Gastrocnemius medialis (tissue), 4 donors: Measurements from ENCODE around the gene ADAMTS2. TPM values are rescaled to one million over a fixed set of nuclear protein-coding genes. Genes with fewer than 3 reads are reported as not detected.

Experiments
- ATAC-seq, 2 donors: fragments of 150-250 bp; one replicate each; pipeline ENCODE4 v1.9.1; 2016
- DNase-seq, 2 donors: peaks; one replicate each; pipeline ENCODE4 v3.0.0-alpha.2; 2019
- H3K27ac ChIP-seq, 4 donors: fragments of 200-600 bp; sonication (generic); 1 replicate in 1 of 4; 2 replicates in 3 of 4; pipeline ENCODE4 v1.5.1; 2016 to 2018; ENCODE audit warnings: mild to moderate bottlenecking in 2 of 4, moderate library complexity in 1 of 4
- H3K27me3 ChIP-seq, 3 donors: fragments of 200-600 bp; sonication (generic) in 2 of 3; 1 replicate in 1 of 3; 2 replicates in 2 of 3; pipeline versions ENCODE4 v1.5.1 to v1.6.0; 2016 to 2019; ENCODE audit warnings: mild to moderate bottlenecking in 1 of 3, moderate library complexity in 1 of 3
- H3K36me3 ChIP-seq, 2 donors: fragments of 200-600 bp; sonication (generic) in 1 of 2; one replicate each; pipeline ENCODE4 v1.5.1; 2017 to 2018
- H3K4me1 ChIP-seq, 2 donors: fragments of 200-600 bp; sonication (generic) in 1 of 2; one replicate each; pipeline ENCODE4 v1.5.1; 2016 to 2017; ENCODE audit warnings: mild to moderate bottlenecking in 2 of 2
- H3K4me3 ChIP-seq, 4 donors: fragments of 200-600 bp; sonication (generic) in 3 of 4; 1 replicate in 1 of 4; 2 replicates in 3 of 4; pipeline ENCODE4 v1.5.1; 2016 to 2019; ENCODE audit warnings: mild to moderate bottlenecking in 2 of 4
- H3K9me3 ChIP-seq, 3 donors: fragments of 200-600 bp; sonication (generic) in 2 of 3; 1 replicate in 1 of 3; 2 replicates in 2 of 3; pipeline ENCODE4 v1.5.1; 2016 to 2019
- POLR2A ChIP-seq, 2 donors: fragments of 450-650 bp; IDR thresholded peaks; one replicate each; pipeline ENCODE4 v1.6.1; 2017; ENCODE audit warnings: antibody characterized with exemption in 2 of 2, mild to moderate bottlenecking in 2 of 2, moderate library complexity in 2 of 2
- in situ Hi-C, 4 donors: fragments of 200-750 bp; cut with MboI; loops; one replicate each; pipeline versions ENCODE4 v1.15.0 to v1.8.0; 2017; ENCODE audit warnings: low sequenced_read_pairs in 4 of 4
- intact Hi-C: fragments of 100-400 bp; cut with DNase I; formaldehyde crosslinking; loops from one replicate; pipeline ENCODE4 v1.15.1; 2023; ENCODE audit warnings: low total_unique reads
- total RNA-seq, 4 donors: library from RNA; depleted of rRNA; stranded (reverse); fragments of >200 nt; gene quantifications; one replicate each; pipeline versions ENCODE4 v1.1.0 to v1.2.3, GENCODE V29; 2016
- TF ChIP-seq, protein P1 (sequence below), 5 experiments: fragments of 450-650 bp in 3 of 5; fragments of 200-600 bp in 2 of 5; sonication (generic) in 2 of 5; IDR thresholded peaks in 4 of 5; conservative IDR thresholded peaks in 1 of 5; 1 replicate in 4 of 5; 2 replicates in 1 of 5; pipeline ENCODE4 v1.5.1; 2016 to 2019; ENCODE audit warnings: antibody characterized with exemption in 5 of 5, mild to moderate bottlenecking in 3 of 5, moderate library complexity in 3 of 5

Gene ADAMTS2
- total RNA-seq, 4 donors from 2014 or later: 0.78 to 3.8 (median 2.0) TPM

DNA sequence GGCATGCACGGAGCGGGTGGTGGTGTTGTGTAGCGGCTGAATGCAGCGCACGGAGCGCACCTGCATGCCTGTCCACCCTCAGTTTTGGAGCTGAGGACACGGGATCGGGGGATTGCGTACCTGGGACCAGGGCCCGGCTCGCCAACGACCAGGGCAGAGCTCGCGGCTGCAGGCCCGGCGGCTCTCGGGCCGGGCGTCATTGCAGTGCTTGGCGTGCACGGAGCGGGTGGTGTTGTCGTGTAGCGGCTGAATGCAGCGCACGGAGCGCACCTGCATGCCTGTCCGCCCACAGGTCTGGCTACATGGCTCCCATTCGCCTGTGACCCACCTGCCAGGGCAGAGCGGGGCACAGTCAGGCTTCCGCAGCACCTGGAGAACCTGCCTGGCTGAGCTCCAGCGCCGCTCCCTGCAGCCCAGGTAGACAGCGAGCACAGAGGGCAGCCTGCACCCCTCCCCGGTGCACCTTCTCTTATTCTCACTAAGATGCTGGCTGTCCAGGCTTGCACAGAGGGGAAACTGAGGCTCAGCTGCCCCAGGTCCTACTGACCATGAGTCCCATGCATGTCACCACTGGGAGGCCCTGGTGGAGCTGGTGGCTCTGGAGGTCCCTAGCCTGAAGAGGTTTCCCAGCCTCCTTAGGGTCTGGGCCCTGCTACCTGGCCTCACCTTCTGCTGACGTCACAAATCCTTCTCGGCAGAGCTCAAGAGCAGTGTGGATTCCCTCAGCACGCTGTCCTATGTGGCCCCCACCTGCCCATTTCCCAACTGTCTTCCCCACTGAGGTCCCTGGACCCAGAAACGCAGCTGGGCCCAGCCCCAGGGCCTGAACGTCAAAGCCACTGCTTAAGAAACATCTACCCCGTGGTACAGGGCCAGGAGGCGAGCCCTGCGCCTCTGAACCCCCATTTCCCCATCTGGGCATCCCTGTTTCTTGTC is 220.1 kb downstream of the ADAMTS2 start:
- DNase-seq (no peak), ATAC-seq (no peak)
- H3K4me3 ChIP-seq: no peak overlapping the region
- in situ Hi-C loops: no loop called here
- H3K27ac ChIP-seq: no peak overlapping the region
- H3K9me3 ChIP-seq: no peaks in the 10 kb centered on the region
- no peaks in the 10 kb centered on the region for H3K36me3 ChIP-seq
- no peaks in the 10 kb centered on the region for H3K4me1 ChIP-seq
- intact Hi-C loops: no loop called here
- TF ChIP-seq, protein P1, sequence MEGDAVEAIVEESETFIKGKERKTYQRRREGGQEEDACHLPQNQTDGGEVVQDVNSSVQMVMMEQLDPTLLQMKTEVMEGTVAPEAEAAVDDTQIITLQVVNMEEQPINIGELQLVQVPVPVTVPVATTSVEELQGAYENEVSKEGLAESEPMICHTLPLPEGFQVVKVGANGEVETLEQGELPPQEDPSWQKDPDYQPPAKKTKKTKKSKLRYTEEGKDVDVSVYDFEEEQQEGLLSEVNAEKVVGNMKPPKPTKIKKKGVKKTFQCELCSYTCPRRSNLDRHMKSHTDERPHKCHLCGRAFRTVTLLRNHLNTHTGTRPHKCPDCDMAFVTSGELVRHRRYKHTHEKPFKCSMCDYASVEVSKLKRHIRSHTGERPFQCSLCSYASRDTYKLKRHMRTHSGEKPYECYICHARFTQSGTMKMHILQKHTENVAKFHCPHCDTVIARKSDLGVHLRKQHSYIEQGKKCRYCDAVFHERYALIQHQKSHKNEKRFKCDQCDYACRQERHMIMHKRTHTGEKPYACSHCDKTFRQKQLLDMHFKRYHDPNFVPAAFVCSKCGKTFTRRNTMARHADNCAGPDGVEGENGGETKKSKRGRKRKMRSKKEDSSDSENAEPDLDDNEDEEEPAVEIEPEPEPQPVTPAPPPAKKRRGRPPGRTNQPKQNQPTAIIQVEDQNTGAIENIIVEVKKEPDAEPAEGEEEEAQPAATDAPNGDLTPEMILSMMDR (IDR thresholded peaks at IDR 0.05 in 4 of 5, conservative IDR thresholded peaks at IDR 0.05 in 1 of 5): no peak
- TF ChIP-seq POLR2A (IDR thresholded peaks at IDR 0.05): no peak
- no peaks in the 10 kb centered on the region for H3K27me3 ChIP-seq

DNA sequence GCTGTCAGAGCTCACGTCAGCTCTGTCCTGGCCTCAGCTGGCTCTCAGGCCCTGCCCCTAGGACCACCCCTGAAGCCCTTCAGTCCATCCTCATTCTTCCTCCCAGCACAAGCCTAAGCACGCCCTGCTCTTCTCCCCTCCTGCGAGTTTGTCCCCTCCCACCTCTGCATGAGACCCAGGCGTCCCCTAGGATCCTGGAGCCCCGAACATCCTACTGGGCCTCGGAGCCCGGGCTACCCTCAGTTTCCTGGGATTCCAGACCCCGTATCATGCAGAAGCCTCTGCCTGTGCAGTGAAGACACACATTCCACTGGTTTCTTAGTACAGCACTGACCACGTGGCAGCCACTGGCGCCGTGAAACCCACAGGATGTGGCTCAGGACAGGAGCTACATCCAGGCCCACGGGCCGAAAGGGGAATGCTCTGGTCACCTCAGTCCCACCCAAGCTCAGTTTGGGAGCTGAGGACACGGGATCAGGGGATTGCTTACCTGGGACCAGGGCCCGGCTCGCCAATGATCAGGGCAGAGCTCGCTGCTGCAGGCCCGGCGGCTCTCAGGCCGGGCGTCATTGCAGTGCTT is 220.9 kb downstream of the ADAMTS2 start:
- H3K27me3 ChIP-seq: no peaks in the 10 kb centered on the region
- TF ChIP-seq POLR2A (IDR thresholded peaks at IDR 0.05): no peak
- TF ChIP-seq, protein P1 (IDR thresholded peaks at IDR 0.05 in 4 of 5, conservative IDR thresholded peaks at IDR 0.05 in 1 of 5): no peak
- H3K36me3 ChIP-seq: no peaks in the 10 kb centered on the region
- H3K4me1 ChIP-seq: no peaks in the 10 kb centered on the region
- intact Hi-C loops (no loop called here), in situ Hi-C loops (no loop called here)
- no peak for DNase-seq
- no peak overlapping the region for H3K4me3 ChIP-seq
- H3K9me3 ChIP-seq: no peaks in the 10 kb centered on the region
- no peak overlapping the region for H3K27ac ChIP-seq
- no peak for ATAC-seq

DNA sequence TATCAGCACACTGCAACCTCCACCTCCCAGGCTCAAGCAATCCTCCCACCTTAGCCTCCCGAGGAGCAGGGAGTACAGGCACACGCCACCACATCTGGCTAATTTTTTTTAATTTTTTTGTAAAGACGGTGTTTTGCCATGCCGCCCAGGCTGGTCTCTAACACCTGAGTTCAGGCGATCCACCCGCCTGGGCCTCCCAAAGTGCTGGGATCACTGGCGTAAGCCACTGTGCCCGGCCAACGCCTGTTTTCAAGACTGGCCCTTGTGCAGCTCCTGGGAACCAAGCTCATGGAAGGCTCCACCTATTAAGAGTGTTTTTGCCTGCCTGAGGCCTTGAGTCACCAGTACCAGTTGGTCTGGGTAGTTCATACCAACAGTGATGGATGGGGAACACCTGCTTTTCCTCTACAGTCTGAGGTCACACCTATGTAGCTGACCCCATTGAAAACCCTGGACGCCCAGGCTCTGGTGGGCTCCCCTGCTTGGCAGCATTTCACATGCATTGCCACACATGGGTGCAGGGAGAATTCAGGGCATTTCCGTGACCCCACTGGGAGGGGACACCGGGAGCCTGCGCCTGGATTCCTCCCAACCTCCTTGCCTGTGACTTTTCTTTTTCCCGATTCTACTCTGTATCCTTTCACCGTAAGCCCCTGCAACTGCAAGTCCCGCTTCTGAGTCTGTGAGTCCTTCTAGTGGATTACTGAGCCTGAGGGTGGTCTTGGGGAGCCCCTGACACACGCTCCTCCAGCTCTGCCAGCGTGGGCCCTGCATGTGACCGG is 221.6 kb downstream of the ADAMTS2 start:
- Histone ChIP-seq H3K4me3 (no peak overlapping the region), H3K4me1 (no peaks in the 10 kb centered on the region), H3K27me3 (no peaks in the 10 kb centered on the region), H3K27ac (no peak overlapping the region), H3K9me3 (no peaks in the 10 kb centered on the region), H3K36me3 (no peaks in the 10 kb centered on the region)
- TF ChIP-seq POLR2A (IDR thresholded peaks at IDR 0.05): no peak
- TF ChIP-seq, protein P1 (IDR thresholded peaks at IDR 0.05 in 4 of 5, conservative IDR thresholded peaks at IDR 0.05 in 1 of 5): no peak
- ATAC-seq (no peak), DNase-seq (no peak)
- intact Hi-C loops: no loop called here
- in situ Hi-C loops: no loop called here

DNA sequence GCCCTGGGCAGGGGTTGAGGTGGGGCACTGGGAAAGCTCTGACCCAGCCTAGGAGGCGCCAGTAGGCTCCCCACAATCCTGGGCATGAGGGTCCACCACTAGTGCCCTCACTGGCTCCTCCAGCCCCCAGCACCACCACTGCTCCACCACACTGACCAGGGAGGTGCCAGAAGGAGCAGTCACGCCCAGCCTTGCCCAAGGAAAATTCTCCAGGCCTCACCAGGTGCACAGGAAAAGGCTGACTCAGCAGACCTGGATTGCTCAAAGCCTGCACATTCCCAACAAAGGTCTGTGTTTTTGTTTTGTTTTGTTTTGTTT is 222.2 kb downstream of the ADAMTS2 start:
- Histone ChIP-seq H3K4me1 (no peaks in the 10 kb centered on the region), H3K27ac (no peak overlapping the region), H3K27me3 (no peaks in the 10 kb centered on the region), H3K36me3 (no peaks in the 10 kb centered on the region), H3K4me3 (no peak overlapping the region), H3K9me3 (no peaks in the 10 kb centered on the region)
- ATAC-seq (no peak), DNase-seq (no peak)
- intact Hi-C loops: no loop called here
- in situ Hi-C loops: no loop called here
- TF ChIP-seq, protein P1 (IDR thresholded peaks at IDR 0.05 in 4 of 5, conservative IDR thresholded peaks at IDR 0.05 in 1 of 5): no peak
- no peak for TF ChIP-seq POLR2A (IDR thresholded peaks at IDR 0.05)
